ENCODE data around the gene SLC2A13.
"Not testable (repeated sequence)": the region's sequence is repeated elsewhere in the genome, so short reads cannot be mapped to it uniquely, and the experiment has no call there.

SLC2A13 gene

DNA sequence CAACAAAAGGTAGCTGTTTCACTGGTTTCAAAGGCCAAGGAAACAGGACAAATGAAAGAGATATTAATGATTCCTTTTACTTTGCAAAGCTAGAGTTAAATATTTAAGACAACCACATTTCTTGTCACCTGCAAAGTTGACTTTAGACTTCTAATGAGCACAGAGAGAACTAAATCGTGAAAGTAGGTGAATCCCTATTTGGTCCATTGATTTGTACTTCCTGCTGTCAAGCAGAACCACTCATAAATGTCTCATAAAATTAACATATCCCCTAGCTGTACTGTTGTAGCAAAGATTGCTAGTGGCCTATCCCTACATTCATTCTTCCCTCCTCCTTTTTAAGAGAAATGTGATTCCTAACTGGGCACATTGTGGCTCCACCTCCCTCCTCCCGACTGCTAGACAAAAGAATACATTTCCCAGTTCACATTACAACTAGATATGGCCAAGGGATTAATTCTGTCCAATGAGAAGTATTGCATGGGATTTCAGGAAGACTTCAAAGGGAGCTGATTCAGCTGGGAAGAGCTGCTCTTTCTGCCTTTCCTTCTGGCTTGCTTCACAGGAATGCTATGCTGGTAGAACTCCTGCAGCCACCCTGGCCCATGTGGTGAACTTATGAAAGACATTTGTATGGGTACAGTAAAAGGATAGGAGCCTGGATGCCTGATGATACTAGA lies 258.8 kb downstream of the SLC2A13 start:
- DNase-seq (ENCODE audit: low read depth, low spot score): no peak
- H3K4me3 ChIP-seq (ENCODE audit: low read length): no peak overlapping the region

DNA sequence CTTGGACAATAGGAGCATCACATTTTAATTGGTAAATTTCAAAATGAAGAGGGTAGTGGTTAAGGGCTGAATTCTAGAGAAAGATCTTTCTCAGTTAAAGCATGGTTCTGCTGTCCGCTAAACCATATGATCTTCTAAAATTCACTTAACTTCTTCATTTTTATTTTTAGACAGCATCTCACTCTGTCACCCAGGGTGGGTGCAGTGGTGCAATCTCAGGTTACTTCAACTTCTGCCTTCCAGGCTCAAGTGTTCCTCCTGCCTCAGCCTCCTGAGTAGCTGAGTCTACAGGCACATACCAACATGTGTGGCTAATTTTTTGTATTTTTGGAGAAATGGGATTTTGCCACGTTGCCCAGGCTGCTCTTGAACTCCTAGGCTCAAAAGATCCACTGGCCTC lies 259.6 kb downstream of the SLC2A13 start:
- H3K4me3 ChIP-seq (ENCODE audit: low read length): no peak overlapping the region
- no peak for DNase-seq (ENCODE audit: low read depth, low spot score)

DNA sequence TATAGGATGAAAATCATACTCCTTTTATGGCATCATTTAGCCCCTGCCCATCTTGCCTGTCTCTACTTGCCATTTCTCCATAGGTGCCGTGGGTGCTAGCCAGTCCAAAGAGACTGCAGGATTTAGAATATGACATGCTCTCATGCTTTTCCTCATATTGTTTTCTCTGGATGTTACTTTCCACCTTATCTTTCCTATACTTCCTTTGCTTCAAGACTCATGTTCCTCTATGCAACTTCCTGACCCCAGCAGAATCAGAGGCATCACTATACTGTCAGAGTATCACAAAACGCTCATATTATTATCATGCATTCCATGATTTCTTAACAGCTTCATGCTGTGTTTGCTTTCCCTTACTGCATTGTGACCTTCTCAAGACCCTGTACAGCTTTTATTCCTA lies 265.5 kb downstream of the SLC2A13 start:
- H3K4me3 ChIP-seq (ENCODE audit: low read length): no peak overlapping the region
- DNase-seq (ENCODE audit: low read depth, low spot score): no peak

DNA sequence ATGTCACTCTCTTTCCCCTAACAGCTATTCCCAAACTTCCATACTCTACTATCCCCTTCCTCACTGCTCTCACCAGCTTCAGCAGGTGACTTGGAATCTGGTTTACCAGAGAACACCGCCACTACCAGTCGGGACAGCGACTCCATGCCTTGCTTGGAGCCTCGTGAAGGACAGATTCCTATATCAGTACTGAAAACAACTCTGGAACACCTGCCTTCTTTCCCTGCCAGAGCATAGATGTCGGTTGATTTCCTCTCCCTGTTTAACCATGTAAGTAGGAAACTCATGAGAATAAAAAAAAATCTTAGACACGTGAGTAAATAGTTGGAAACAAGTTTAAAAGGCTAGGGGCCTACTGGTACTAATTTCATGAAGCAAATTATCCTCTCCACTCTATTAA lies 266.8 kb downstream of the SLC2A13 start:
- no peak overlapping the region for H3K4me3 ChIP-seq (ENCODE audit: low read length)
- no peak for DNase-seq (ENCODE audit: low read depth, low spot score)

DNA sequence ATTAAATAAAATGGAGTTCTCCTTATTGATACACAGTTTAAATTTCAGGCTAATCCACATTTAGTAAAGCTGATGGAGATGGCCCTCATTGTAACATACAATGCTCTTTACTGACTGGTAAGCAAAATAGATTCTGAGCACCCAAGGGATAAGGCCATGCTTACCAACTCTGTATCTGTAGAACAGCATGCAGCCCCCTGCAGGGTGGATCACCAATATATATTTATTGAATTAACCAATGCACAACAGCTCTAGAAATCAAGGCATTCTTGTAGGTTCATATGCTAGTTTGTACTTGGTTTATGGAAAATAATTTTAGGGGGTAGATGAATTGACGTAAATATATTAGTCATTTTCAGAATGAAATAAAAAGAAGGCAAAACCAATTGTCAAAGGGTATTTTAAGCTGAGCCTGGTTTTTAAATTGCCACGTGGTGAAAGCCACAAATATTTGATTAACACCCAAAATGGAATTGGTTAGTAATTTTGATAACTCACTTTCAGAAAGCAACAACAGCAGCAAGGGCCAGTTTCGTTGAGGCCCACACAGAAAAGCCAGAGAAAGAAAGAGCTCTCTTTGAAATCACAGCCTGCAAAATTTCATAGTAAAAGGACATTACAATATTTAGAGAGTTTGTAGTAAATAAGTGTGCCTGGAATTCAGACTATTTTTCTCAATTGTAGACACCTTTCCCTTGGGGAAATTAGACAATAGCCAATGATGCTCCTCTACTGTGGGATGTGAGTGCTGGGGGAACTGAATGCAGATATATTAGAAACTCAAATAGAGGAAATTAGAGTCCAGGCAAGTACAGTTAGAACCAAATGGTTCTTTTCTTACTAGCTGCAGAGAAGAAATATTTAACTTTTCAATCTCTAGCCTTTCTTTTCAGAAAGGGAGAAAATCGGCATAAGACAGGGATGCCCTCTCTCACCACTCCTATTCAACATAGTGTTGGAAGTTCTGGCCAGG lies 270.1 kb downstream of the SLC2A13 start:
- no peak for DNase-seq (ENCODE audit: low read depth, low spot score)
- no peak overlapping the region for H3K4me3 ChIP-seq (ENCODE audit: low read length)

DNA sequence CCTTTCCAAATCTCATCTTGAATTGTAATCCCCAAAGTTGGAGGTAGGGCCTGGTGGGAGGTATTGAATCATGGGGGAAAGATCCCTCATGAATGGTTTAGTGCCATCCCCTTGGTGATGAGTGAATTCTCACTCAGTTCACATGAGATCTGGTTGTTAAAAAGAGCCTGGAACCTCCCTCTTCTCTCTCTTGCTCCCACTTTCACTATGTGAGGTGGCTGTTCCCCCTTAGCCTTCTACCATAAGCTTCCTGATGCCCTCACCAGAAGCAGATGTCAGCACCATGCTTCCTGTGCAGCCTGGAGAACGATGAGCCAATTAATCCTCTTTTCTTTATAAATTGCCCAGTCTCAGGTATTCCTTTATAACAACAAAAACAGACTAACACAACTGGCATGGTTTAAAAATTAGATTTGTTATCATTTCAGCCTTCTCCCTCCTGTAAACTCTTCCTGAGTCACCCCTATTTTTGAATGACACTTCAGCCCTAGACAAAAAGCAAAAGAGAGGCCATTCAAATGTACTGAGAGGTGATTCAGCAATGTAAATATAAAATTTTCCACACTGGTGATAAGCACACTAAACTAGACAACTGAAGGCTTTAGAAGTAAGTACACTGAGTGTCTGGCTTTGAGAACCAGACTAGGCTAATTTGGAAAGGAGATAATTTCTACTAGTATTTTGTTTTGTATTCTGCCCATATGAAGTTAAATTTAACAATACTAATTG lies 274.1 kb downstream of the SLC2A13 start:
- H3K4me3 ChIP-seq (ENCODE audit: low read length): no peak overlapping the region
- DNase-seq (ENCODE audit: low read depth, low spot score): no peak

DNA sequence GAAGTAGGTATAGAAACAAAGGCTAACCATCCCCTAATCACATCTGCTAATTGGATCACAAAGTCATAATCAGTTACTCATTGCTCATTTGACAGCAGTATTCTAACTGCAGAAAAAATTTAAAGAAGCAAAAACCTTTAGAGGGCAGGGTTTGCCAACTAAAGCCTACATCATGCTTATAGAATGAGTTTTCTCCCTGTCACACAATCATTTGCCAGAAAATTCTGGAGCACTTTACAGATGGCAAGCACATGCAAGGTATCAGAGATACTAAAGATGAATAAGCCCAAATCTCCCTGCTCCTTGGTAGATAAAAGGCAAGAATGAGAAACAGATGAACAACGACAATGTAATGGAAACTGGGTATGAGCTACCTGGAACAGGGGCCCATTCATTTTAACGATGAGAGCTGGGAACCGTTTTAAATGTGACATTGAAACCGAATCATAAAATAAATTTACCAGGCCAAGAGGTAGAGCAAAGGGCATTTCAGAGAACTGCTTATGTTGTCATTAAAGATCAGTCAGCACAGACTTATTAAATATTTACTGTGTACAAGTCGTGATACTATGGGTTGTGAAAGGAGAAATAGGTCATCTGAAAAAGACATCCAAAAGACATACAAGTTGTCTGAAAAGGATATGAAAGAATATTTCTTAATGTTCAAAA lies 274.9 kb downstream of the SLC2A13 start:
- no peak for DNase-seq (ENCODE audit: low read depth, low spot score)
- no peak overlapping the region for H3K4me3 ChIP-seq (ENCODE audit: low read length)

DNA sequence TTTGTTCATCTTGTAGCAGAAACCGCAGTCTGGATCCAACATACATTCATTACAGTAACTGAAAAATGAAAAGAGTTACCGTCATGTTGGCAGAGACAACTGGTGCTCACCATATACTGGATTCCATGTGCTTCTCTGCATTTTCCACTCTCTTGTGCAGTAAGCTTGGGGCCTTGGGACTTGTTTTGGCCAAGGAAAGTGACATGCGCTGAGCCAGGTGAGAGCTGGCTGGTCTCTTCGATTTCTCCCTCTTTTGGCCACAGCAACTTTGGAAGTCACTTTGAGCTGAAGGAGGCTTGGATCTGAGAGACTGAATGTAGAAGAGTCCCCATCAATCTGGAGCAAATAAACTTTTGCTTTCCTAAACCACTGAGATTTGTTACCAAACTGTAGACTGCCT lies 275.7 kb downstream of the SLC2A13 start:
- no peak overlapping the region for H3K4me3 ChIP-seq (ENCODE audit: low read length)
- no peak for DNase-seq (ENCODE audit: low read depth, low spot score)

DNA sequence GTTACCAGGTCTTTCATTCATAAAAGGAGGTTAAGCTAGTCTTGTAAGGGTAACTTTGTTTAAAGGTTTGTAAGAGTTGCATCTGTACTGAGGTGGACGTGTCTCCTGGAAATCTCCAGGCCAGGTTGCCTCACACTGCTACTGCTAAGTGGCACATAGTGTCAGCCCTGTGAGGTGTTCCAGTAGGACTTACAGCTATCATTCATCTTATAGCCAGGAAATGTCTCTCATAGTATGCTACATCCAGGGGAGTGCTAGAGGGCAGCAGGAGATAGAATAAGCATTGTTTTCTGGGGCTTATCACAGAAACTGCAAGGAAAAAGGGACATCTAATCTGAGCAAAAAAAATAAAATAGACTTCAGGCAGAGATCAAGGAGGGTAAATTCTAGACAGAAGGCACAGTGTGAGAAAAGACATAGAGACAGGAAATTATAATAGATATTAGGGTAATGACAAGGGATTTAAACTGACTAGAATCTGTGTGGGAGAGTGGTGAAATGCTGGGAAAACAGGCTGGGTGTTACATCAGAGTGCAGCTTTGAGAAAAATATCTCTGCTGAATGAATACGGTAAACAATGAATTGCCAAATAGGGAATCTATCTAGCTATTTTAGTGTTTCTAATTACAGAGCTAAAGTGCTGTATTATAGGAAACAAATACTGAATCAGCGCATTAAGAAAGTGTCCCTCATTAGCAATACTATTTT lies 281.2 kb downstream of the SLC2A13 start:
- H3K4me3 ChIP-seq (ENCODE audit: low read length): no peak overlapping the region
- no peak for DNase-seq (ENCODE audit: low read depth, low spot score)

DNA sequence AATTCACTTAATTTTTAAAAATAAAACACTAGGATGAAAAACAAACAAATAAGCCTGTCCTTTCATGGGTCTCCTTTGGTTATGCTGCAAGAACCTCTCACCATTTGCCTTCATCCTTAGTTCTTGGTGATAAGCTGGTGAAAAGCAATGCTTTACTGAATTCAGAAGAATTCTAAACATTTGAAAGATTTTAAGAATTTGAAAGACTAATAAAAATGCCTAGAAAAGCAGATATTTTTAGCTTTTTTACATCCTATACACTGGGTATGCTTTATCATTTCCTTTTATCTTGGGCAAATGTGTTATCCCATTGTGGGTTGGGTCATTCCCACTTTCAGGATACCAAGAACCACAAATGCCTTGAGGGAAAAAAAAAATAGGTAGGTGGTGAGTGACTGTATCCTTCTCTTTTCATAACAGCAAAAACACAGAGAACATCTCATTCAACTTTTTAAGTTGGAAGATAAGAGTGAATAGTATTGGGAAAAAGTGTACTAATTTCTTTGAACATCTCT lies 289.2 kb downstream of the SLC2A13 start:
- DNase-seq (ENCODE audit: low read depth, low spot score): no peak
- H3K4me3 ChIP-seq (ENCODE audit: low read length): no peak overlapping the region

DNA sequence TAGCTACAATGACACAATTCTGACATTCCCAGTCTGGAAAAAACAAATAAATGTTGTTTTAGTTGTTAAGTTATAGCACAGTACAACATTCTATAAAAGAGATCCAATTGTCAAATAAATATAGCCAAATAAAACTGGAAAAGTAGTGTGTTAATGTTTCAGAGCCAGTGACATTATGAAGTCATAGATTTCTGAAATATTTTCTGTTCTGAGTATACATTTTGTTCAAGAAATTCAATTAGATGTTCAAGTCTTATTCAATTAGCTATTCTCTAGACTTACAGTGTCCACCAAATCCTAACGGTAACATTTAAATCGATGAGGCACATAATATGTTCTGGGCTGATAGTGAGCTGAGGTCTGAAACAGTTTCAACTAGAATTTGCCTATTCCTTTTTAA lies 290.1 kb downstream of the SLC2A13 start:
- no peak for DNase-seq (ENCODE audit: low read depth, low spot score)
- no peak overlapping the region for H3K4me3 ChIP-seq (ENCODE audit: low read length)

DNA sequence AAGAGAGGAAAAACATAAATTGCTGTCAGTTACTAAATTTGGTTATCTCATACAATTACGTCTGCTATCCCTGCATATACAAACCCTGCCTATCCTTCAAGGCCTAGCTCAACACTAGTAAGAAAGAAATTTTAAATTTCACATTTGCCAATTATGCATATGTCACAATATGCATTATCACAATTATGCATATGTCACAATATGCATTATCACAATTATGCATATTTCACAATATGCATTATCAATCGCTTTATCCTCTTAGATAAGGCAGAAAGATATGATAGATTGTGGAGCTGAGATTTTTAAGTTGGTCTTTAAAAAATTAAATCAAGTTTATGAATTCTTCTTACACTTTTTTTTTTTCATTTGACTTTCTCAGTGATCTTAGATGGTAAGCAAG lies 291.3 kb downstream of the SLC2A13 start:
- H3K4me3 ChIP-seq (ENCODE audit: low read length): no peak overlapping the region
- DNase-seq (ENCODE audit: low read depth, low spot score): no peak

DNA sequence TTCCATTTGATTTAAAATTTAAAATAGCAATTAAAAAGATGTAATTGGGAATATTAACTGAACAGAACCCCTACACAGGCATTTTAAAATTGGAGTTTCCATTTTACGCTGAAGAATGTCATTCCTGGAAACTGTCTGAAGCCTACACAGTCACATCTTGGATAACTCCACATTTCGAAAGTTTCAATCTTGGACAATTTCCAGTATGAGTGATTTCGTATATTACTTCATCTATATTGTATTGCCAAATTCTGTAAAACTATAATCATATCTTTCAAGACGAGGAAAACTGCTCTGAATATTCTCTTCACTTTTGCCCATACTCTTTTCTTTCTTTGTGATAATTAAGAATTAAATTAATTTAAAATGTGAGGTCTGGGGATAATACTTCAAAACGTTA lies 292.1 kb downstream of the SLC2A13 start:
- DNase-seq (ENCODE audit: low read depth, low spot score): no peak
- H3K4me3 ChIP-seq (ENCODE audit: low read length): no peak overlapping the region

DNA sequence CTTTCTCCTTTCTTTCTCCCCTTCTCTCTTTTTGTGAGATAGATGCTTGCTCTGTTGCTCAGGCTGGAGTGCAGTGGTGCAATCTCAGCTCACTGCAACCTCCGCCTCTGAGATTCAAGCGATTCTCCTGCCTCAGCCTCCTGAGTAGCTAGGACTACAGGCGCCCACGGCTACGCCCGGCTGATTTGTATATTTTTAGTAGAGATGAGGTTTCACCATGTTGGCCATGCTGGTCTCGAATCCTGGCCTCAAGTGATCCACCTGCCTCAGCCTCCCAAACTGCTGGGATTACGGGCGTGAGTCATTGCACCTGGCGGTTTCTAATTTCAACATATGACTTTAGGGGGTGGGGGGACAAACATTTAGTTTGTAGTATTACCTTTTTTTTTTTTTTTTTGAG lies 293.4 kb downstream of the SLC2A13 start:
- H3K4me3 ChIP-seq (ENCODE audit: low read length); DNase-seq (ENCODE audit: low read depth, low spot score): not testable (repeated sequence)

DNA sequence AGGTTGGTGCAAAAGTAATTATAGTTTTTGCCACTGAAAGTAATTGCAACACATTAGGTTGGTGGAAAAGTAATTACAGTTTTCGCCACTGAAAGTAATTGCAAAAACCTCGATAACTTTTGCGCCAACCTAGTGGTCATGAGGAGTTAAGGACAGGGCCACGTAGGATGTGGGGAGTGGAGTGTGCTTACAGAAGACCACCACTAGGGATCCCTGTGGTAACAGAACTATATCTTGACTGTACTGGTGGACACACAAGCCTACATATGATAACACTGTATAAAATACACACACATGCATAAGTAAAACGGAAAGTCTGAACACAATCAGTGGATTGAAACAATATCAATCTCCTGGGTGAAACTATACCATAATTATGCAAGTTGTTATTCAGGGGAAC lies 298.8 kb downstream of the SLC2A13 start:
- peak; percentile 18 for DNase-seq (ENCODE audit: low read depth, low spot score)
- no peak overlapping the region for H3K4me3 ChIP-seq (ENCODE audit: low read length)

DNA sequence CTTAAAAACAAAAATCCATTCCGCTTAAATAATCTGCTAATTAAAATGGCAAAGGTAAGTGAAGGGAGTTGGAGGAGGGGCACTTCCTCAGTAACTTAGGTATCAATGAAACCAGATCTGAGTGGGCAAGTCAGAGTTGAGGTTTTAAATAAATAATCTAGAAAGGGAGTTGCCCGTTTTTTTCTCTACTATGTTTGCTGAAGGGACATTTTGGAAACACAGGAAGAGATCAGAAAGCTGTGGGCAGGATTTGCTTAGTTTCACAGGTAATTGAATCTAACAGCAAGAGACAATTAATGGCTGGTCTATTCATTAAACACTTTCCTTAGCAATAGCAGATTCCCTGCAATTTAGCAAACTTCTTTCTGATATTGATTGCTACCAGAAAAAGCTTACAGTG lies 300.2 kb downstream of the SLC2A13 start:
- no peak for DNase-seq (ENCODE audit: low read depth, low spot score)
- no peak overlapping the region for H3K4me3 ChIP-seq (ENCODE audit: low read length)

DNA sequence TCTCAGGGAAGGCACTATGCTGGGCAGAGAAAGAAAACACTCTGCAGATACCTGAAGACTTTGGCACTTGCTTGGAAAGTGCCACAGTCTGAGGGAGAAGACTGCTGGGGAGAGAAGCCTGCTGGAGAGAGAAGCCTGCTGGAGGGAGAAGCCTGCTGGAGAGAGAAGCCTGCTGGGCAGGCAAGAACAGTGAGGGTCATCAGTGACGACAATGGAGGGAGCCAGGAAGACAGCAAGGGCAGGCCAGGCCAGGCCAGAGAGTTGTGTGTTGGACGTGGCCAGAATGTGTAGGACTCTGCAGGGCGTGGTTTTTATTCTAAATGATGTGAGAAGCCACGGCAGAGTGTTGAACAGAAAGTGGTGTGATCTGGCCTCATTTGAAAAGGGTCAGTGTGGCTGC lies 301.0 kb downstream of the SLC2A13 start:
- DNase-seq (ENCODE audit: low read depth, low spot score): no peak
- no peak overlapping the region for H3K4me3 ChIP-seq (ENCODE audit: low read length)

DNA sequence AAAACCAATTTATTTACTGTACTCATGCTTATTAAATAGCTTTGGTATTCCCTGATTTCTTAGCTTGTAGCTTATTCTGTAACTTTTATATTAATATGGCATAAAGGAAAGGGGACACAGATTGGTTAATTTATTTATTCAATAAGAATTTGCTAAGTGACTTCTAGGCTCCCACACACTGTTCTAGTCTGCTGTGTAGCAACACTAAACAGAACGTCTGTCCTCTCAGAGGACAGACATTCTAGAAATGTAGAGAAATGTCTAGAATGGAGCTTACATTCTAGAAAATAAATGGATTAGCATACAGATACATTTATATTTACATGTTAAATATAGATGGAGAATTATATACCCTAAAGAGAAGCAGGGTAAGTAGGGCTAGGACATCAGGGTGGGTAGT lies 301.4 kb downstream of the SLC2A13 start:
- DNase-seq (ENCODE audit: low read depth, low spot score): no peak
- H3K4me3 ChIP-seq (ENCODE audit: low read length): no peak overlapping the region

DNA sequence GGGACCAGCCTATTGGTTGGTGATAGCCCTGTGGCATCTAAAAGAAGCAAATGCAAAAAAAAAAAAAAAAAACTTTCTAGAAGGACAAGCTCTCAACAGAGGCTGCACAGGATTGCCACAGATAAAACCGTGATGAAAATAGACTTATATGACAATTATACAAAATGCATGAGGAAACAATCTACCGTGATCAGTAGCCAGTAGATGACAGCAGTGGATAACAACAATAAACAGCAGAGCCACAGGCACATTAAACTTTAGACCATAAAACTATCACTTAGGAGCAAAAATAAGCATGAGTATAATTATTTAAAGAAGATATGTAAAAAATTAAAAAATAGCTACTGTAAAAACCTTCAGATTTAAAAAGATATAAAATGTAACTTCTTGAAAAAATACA lies 302.7 kb downstream of the SLC2A13 start:
- H3K4me3 ChIP-seq (ENCODE audit: low read length): no peak overlapping the region
- no peak for DNase-seq (ENCODE audit: low read depth, low spot score)

Data from Jurkat, Clone E6-1 (cell line).